ENCODE measurements around the gene FDPS.
A peak's percentile ranks its signal among the peaks of the same experiment; 100 is the strongest.

DNA sequence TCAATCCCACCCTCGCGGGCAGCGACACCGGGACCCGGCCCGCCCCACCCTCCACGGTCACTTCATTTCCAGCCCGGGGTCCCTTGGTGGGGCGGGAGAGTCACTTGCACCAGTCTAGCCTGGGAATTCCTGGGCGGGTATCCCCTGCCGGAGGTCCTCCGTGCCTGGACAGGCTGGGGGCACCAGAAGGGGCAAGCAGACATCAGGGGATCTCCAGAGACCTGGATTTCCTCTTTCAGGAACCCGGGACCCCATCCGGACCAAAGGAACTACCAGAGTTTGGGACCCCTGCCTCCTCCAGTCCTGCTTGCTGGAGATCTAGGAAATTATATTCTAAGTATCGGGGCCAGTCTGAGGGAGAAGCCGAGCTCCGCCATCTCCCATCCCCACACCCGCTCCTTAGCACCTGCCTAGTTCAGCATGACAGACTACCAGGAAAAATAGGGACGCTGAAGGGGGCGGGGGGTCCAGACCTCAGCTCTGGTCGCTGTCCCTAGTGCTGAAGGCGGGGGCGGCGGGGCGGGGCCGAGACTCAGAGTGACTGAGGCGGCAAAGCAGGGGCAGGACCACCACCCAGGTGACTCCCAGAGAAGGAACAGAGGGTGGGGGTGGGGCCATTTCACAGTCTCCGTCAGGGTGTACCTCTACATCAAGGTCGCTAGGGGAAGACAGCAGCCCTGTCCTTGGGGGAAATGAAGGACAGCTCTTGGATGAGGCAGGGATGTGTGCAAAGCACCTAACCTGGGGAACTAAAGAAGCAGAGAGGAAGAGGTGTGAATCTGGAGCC lies 30.6 kb upstream of the FDPS start:
- TF ChIP-seq, protein P1, sequence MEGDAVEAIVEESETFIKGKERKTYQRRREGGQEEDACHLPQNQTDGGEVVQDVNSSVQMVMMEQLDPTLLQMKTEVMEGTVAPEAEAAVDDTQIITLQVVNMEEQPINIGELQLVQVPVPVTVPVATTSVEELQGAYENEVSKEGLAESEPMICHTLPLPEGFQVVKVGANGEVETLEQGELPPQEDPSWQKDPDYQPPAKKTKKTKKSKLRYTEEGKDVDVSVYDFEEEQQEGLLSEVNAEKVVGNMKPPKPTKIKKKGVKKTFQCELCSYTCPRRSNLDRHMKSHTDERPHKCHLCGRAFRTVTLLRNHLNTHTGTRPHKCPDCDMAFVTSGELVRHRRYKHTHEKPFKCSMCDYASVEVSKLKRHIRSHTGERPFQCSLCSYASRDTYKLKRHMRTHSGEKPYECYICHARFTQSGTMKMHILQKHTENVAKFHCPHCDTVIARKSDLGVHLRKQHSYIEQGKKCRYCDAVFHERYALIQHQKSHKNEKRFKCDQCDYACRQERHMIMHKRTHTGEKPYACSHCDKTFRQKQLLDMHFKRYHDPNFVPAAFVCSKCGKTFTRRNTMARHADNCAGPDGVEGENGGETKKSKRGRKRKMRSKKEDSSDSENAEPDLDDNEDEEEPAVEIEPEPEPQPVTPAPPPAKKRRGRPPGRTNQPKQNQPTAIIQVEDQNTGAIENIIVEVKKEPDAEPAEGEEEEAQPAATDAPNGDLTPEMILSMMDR (IDR thresholded peaks at IDR 0.05) = peak in 2 of 6 experiments; percentile 24 to 48
- TF ChIP-seq POLR2A (IDR thresholded peaks at IDR 0.05) = no peak

All from esophagus squamous epithelium (tissue), 4 donors.